H9 (cell line): ENCODE results near the gene FOLR1. TPM values are rescaled to one million over a fixed set of nuclear protein-coding genes. Genes with fewer than 3 reads are reported as not detected.
"Not testable (repeated sequence)": the region's sequence is repeated elsewhere in the genome, so short reads cannot be mapped to it uniquely, and the experiment has no call there.

Source experiments
- DNase-seq: peaks from one replicate; pipeline ENCODE4 v3.0.0-alpha.2; 2017
- H2AFZ ChIP-seq: one replicate; pipeline ENCODE4 v1.6.1; 2013; ENCODE audit warnings: mild to moderate bottlenecking, low read length, control low read depth, moderate library complexity
- H2AK5ac ChIP-seq: 2 replicates; pipeline ENCODE4 v1.6.1; 2013; ENCODE audit warnings: low read length, control low read depth, mixed read lengths; ENCODE audit not compliant: insufficient read length
- H2BK120ac ChIP-seq: one replicate; pipeline ENCODE4 v1.6.1; 2013; ENCODE audit warnings: low read depth, mild to moderate bottlenecking, low read length, control low read depth, inconsistent platforms; ENCODE audit not compliant: poor library complexity, severe bottlenecking
- H2BK12ac ChIP-seq: 2 replicates; pipeline ENCODE4 v1.6.1; 2013; ENCODE audit warnings: low read length, control low read depth, mixed read lengths, low read depth; ENCODE audit not compliant: insufficient read length
- H2BK15ac ChIP-seq: 2 replicates; pipeline ENCODE4 v1.6.1; 2013; ENCODE audit warnings: low read depth, low read length, control low read depth
- H2BK20ac ChIP-seq: one replicate; pipeline ENCODE4 v1.6.1; 2013; ENCODE audit warnings: low read depth, mild to moderate bottlenecking, low read length, control low read depth, inconsistent platforms; ENCODE audit not compliant: poor library complexity, severe bottlenecking
- H2BK5ac ChIP-seq: 2 replicates; pipeline ENCODE4 v1.6.1; 2013; ENCODE audit warnings: low read length, control low read depth, mixed read lengths; ENCODE audit not compliant: insufficient read length
- H3K14ac ChIP-seq: 2 replicates; pipeline ENCODE4 v1.6.1; 2013; ENCODE audit warnings: low read length, control low read depth; ENCODE audit not compliant: insufficient read depth
- H3K18ac ChIP-seq: 2 replicates; pipeline ENCODE4 v1.6.1; 2013; ENCODE audit warnings: low read depth, mild to moderate bottlenecking, mixed read lengths, low read length, control low read depth; ENCODE audit not compliant: insufficient read length
- H3K23ac ChIP-seq: 2 replicates; pipeline ENCODE4 v1.6.1; 2013; ENCODE audit warnings: low read length, control low read depth, mixed read lengths, low read depth; ENCODE audit not compliant: insufficient read length
- H3K23me2 ChIP-seq: 2 replicates; pipeline ENCODE4 v1.6.1; 2013; ENCODE audit warnings: low read depth, mild to moderate bottlenecking, mixed read lengths, low read length, control low read depth; ENCODE audit not compliant: insufficient read length, poor library complexity, severe bottlenecking
- H3K27ac ChIP-seq: 2 replicates; pipeline ENCODE4 v1.5.1; 2013; ENCODE audit warnings: low read length, control low read depth, mixed read lengths, low read depth; ENCODE audit not compliant: insufficient read length
- H3K27me3 ChIP-seq: 2 replicates; pipeline ENCODE4 v1.6.1; 2013; ENCODE audit warnings: low read length, control low read depth, inconsistent platforms; ENCODE audit not compliant: insufficient read depth
- H3K4ac ChIP-seq: 2 replicates; pipeline ENCODE4 v1.6.1; 2013; ENCODE audit warnings: low read depth, mild to moderate bottlenecking, control low read depth, inconsistent platforms, low read length, moderate library complexity
- H3K4me1 ChIP-seq: 2 replicates; pipeline ENCODE4 v1.6.1; 2013; ENCODE audit warnings: low read length, control low read depth, inconsistent platforms; ENCODE audit not compliant: insufficient read depth
- H3K4me2 ChIP-seq: 2 replicates; pipeline ENCODE4 v1.6.1; 2013; ENCODE audit warnings: low read length, control low read depth, mixed read lengths; ENCODE audit not compliant: insufficient read length, insufficient read depth
- H3K56ac ChIP-seq: 2 replicates; pipeline ENCODE4 v1.6.1; 2013; ENCODE audit warnings: low read depth, mild to moderate bottlenecking, mixed read lengths, low read length, control low read depth; ENCODE audit not compliant: insufficient read length
- H3K79me1 ChIP-seq: 2 replicates; pipeline ENCODE4 v1.6.1; 2013; ENCODE audit warnings: low read depth, mild to moderate bottlenecking, moderate library complexity, low read length, control low read depth, inconsistent platforms; ENCODE audit not compliant: insufficient read depth, poor library complexity, severe bottlenecking
- H3K79me2 ChIP-seq: 2 replicates; pipeline ENCODE4 v1.6.1; 2013; ENCODE audit warnings: low read length, control low read depth, inconsistent platforms; ENCODE audit not compliant: insufficient read depth
- H3K9ac ChIP-seq: 2 replicates; pipeline ENCODE4 v1.6.1; 2013; ENCODE audit warnings: low read length, control low read depth, mixed read lengths; ENCODE audit not compliant: insufficient read length; ENCODE audit errors: extremely low read depth
- H3K9me3 ChIP-seq: one replicate; pipeline ENCODE4 v1.6.1; 2013; ENCODE audit warnings: low read depth, low read length, inconsistent platforms; ENCODE audit not compliant: control insufficient read depth
- H3T11ph ChIP-seq: one replicate; pipeline ENCODE4 v1.6.1; 2013; ENCODE audit warnings: mild to moderate bottlenecking, low read length, control low read depth, inconsistent platforms
- H4K20me1 ChIP-seq: one replicate; pipeline ENCODE4 v1.6.1; 2013; ENCODE audit not compliant: control insufficient read depth, insufficient read length, insufficient read depth
- H4K5ac ChIP-seq: 2 replicates; pipeline ENCODE4 v1.6.1; 2013; ENCODE audit warnings: low read depth, mild to moderate bottlenecking, mixed read lengths, low read length, control low read depth; ENCODE audit not compliant: insufficient read length
- H4K8ac ChIP-seq: replicated peaks from 2 replicates; pipeline ENCODE4 v1.6.1; 2013; ENCODE audit warnings: low read length, control low read depth, mixed read lengths, low read depth; ENCODE audit not compliant: insufficient read length
- H4K91ac ChIP-seq: 2 replicates; pipeline ENCODE4 v1.6.1; 2013; ENCODE audit warnings: low read depth, mild to moderate bottlenecking, moderate library complexity, mixed read lengths, low read length, control low read depth; ENCODE audit not compliant: insufficient read length
- H3K27ac Mint-ChIP-seq, 3 experiments: 2 replicates in 2 of 3; 3 replicates in 1 of 3; pipeline ENCODE4 v1.8.0; 2020 to 2021; ENCODE audit warnings: mixed read lengths in 3 of 3, mild to moderate bottlenecking in 1 of 3, moderate library complexity in 1 of 3
- H3K27me3 Mint-ChIP-seq: 2 replicates; pipeline ENCODE4 v1.8.0; 2021; ENCODE audit warnings: low read depth, mild to moderate bottlenecking, moderate library complexity, mixed read lengths
- H3K36me3 Mint-ChIP-seq, 3 experiments: 2 replicates in 2 of 3; 3 replicates in 1 of 3; pipeline ENCODE4 v1.8.0; 2020 to 2021; ENCODE audit warnings: low read depth in 3 of 3, mixed read lengths in 3 of 3; ENCODE audit not compliant: insufficient read depth in 1 of 3
- H3K4me1 Mint-ChIP-seq, 2 experiments: 2 replicates each; pipeline ENCODE4 v1.8.0; 2020; ENCODE audit warnings: mixed read lengths in 2 of 2
- H3K4me3 Mint-ChIP-seq, 2 experiments: 2 replicates in 1 of 2; 3 replicates in 1 of 2; pipeline ENCODE4 v1.8.0; 2020 to 2021; ENCODE audit warnings: mild to moderate bottlenecking in 2 of 2, mixed read lengths in 2 of 2, moderate library complexity in 1 of 2
- H3K9me3 Mint-ChIP-seq, 2 experiments: 2 replicates in 1 of 2; 3 replicates in 1 of 2; pipeline ENCODE4 v1.8.0; 2020; ENCODE audit warnings: mild to moderate bottlenecking in 2 of 2, mixed read lengths in 2 of 2, moderate library complexity in 1 of 2
- WGBS: extraction: QIAGEN DNeasy Blood & Tissue Kit; methylation state at CpG from one replicate; pipeline ENCODE4 v1.1.7; 2013; ENCODE audit warnings: missing lambda C conversion rate, low lambda C conversion rate, mixed read lengths; ENCODE audit not compliant: insufficient read length; ENCODE audit errors: extremely low coverage; 5-methylcytosine and 5-hydroxymethylcytosine counted together
- total RNA-seq: library from RNA; stranded (reverse); gene quantifications from 2 replicates; pipeline ENCODE4 v1.2.1, GENCODE V29; 2021

Gene FOLR1
- total RNA-seq, 1 experiment from 2014 or later = 0.92 TPM

DNA sequence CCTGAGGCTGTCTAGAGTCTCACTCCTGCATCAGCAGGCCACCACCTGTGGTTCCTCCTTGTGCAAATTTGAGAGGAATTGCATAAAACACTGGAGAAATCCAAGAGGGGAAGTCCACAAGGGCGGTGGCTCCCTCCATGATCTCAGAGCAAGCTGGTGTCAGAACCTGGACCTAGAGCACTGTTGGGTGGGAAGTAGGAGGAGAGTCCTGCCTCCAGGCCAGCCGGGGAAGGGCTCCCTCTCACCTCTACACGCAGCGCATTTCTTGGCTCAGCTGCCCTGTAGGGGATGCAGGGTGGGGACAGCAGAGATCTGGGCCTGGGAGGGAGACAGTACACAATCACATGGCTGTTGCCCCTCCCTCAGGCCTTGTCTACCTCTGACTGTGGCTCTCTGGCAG, 19.9 kb upstream of the FOLR1 start:
- H3K27ac ChIP-seq, H3K23ac ChIP-seq, H2BK20ac ChIP-seq, H4K91ac ChIP-seq, H3K36me3 Mint-ChIP-seq, H3K79me1 ChIP-seq, H3K79me2 ChIP-seq, H3K27me3 ChIP-seq, H3K9ac ChIP-seq, H3K9me3 ChIP-seq, H3K9me3 Mint-ChIP-seq, H3K4me1 ChIP-seq, H3K18ac ChIP-seq, H2AK5ac ChIP-seq, DNase-seq, H4K8ac ChIP-seq, H3T11ph ChIP-seq, H4K5ac ChIP-seq, H3K23me2 ChIP-seq, H2BK120ac ChIP-seq, H2AFZ ChIP-seq, H2BK12ac ChIP-seq, H2BK15ac ChIP-seq, H3K56ac ChIP-seq, H2BK5ac ChIP-seq, H3K14ac ChIP-seq, H3K4me1 Mint-ChIP-seq, H3K4ac ChIP-seq, H3K27ac Mint-ChIP-seq, H3K4me3 Mint-ChIP-seq, H3K4me2 ChIP-seq, H4K20me1 ChIP-seq, H3K27me3 Mint-ChIP-seq: not testable (repeated sequence)
- WGBS = no CpG with 5 or more reads among the region's 4 CpGs
